Tibial artery (tissue), 4 donors: ENCODE results near the gene CRELD1.
"Not testable (repeated sequence)": the region's sequence is repeated elsewhere in the genome, so short reads cannot be mapped to it uniquely, and the experiment has no call there.

Experiments
- DNase-seq, 2 donors: peaks; one replicate each; pipeline ENCODE4 v3.0.0-alpha.2; 2019
- H3K27ac ChIP-seq, 2 donors: fragments of 200-600 bp; sonication (generic) in 1 of 2; 1 replicate in 1 of 2; 2 replicates in 1 of 2; pipeline ENCODE4 v1.5.1; 2018 to 2019; ENCODE audit warnings: mild to moderate bottlenecking in 1 of 2
- H3K27me3 ChIP-seq, 2 donors: fragments of 200-600 bp; sonication (generic) in 1 of 2; one replicate each; pipeline versions ENCODE4 v1.5.1 to v1.6.0; 2016 to 2019
- H3K36me3 ChIP-seq, 3 donors: fragments of 200-600 bp; sonication (generic) in 2 of 3; one replicate each; pipeline ENCODE4 v1.5.1; 2016 to 2019; ENCODE audit warnings: mild to moderate bottlenecking in 2 of 3
- H3K4me1 ChIP-seq, 4 donors: fragments of 200-600 bp; sonication (generic) in 2 of 4; 1 replicate in 3 of 4; 2 replicates in 1 of 4; pipeline ENCODE4 v1.5.1; 2016 to 2019
- H3K4me3 ChIP-seq, 2 donors: fragments of 200-600 bp; sonication (generic) in 1 of 2; 1 replicate in 1 of 2; 2 replicates in 1 of 2; pipeline ENCODE4 v1.5.1; 2018 to 2019; ENCODE audit warnings: mild to moderate bottlenecking in 2 of 2
- H3K9me3 ChIP-seq, 3 donors: fragments of 200-600 bp; sonication (generic) in 1 of 3; one replicate each; pipeline ENCODE4 v1.5.1; 2016 to 2019
- intact Hi-C: fragments of 100-400 bp; cut with DNase I; formaldehyde crosslinking; loops from one replicate; pipeline ENCODE4 v1.15.0; 2023; ENCODE audit warnings: low total_unique reads
- TF ChIP-seq, protein P1 (sequence below), 2 experiments: fragments of 200-600 bp in 1 of 2; fragments of 450-650 bp in 1 of 2; IDR thresholded peaks; one replicate each; pipeline ENCODE4 v1.5.1; 2017 to 2019; ENCODE audit warnings: antibody characterized with exemption in 2 of 2, mild to moderate bottlenecking in 1 of 2, moderate library complexity in 1 of 2

The CRELD1 gene

DNA sequence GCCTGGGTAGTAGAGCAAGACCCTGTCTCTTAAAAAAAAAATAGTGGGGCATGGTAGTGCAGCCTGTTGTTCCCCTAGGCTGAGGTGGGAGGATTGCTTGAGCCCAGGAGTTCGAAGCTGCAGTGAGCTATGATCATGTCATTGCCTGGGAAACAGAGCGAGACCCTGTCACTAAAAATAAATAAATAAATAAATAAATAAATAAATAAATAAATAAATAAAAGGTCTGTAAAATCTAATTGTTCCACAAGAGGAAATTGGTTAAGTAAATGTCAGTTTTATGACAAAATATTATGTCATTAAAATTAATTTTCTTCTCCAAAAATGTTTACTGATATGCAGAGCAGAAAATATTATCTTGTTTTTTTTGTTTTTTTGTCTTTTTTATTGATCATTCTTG, 5.3 kb downstream of the CRELD1 start:
- H3K27me3 ChIP-seq, result no peaks in the 10 kb centered on the region
- peaks cover 6 to 61% (median 29%) of the 10 kb centered on the region in 3 donors for H3K36me3 ChIP-seq
- DNase-seq, result no peak
- H3K9me3 ChIP-seq, result no peaks in the 10 kb centered on the region
- TF ChIP-seq, protein P1, sequence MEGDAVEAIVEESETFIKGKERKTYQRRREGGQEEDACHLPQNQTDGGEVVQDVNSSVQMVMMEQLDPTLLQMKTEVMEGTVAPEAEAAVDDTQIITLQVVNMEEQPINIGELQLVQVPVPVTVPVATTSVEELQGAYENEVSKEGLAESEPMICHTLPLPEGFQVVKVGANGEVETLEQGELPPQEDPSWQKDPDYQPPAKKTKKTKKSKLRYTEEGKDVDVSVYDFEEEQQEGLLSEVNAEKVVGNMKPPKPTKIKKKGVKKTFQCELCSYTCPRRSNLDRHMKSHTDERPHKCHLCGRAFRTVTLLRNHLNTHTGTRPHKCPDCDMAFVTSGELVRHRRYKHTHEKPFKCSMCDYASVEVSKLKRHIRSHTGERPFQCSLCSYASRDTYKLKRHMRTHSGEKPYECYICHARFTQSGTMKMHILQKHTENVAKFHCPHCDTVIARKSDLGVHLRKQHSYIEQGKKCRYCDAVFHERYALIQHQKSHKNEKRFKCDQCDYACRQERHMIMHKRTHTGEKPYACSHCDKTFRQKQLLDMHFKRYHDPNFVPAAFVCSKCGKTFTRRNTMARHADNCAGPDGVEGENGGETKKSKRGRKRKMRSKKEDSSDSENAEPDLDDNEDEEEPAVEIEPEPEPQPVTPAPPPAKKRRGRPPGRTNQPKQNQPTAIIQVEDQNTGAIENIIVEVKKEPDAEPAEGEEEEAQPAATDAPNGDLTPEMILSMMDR (IDR thresholded peaks at IDR 0.05), result no peak
- H3K4me1 ChIP-seq, result peaks cover 4 to 23% (median 19%) of the 10 kb centered on the region in 4 donors
- no peak overlapping the region for H3K4me3 ChIP-seq
- intact Hi-C loops, result no loop called here
- no peak overlapping the region for H3K27ac ChIP-seq

DNA sequence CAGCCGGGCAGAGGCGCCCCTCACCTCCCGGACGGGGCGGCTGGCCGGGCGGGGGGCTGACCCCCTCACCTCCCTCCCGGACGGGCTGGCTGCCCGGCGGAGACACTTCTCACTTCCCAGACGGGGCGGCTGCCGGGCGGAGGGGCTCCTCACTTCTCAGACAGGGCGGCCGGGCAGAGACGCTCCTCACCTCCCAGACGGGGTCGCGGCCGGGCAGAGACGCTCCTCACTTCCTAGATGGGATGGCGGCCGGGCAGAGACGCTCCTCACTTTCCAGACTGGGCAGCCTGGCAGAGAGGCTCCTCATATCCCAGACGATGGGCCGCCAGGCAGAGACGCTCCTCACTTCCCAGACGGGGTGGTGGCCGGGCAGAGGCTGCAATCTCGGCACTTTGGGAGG, 6.3 kb downstream of the CRELD1 start:
- peaks cover 6 to 69% (median 36%) of the 10 kb centered on the region in 3 donors for H3K36me3 ChIP-seq
- intact Hi-C loops, result loop anchor here (10.0 kb wide), 2 partner anchors 75 to 95 kb away; partner anchors contain the start of gene RPUSD3

DNA sequence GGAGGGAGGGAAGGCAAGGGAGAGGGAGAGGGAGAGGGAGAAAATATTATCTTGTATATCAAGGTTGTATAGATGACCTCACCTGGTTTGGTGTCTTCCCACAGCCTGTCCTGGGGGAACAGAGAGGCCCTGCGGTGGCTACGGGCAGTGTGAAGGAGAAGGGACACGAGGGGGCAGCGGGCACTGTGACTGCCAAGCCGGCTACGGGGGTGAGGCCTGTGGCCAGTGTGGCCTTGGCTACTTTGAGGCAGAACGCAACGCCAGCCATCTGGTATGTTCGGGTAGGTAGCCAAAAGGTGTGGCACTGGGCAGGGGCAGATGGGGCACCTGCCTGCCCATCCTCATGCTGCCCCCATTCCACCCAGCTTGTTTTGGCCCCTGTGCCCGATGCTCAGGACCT, 7.1 kb downstream of the CRELD1 start:
- peaks cover 6 to 66% (median 36%) of the 10 kb centered on the region in 3 donors for H3K36me3 ChIP-seq
- intact Hi-C loops, result loop anchor here (10.0 kb wide), 2 partner anchors 74 to 96 kb away; partner anchors contain the start of gene RPUSD3
- TF ChIP-seq, protein P1 (IDR thresholded peaks at IDR 0.05), result no peak

More for the DNA sequence above, 6.3 kb downstream of the CRELD1 start:
- not testable (repeated sequence) for DNase-seq, H3K27me3 ChIP-seq, H3K27ac ChIP-seq, H3K4me3 ChIP-seq, H3K9me3 ChIP-seq
- H3K4me1 ChIP-seq, result peaks cover under 1 to 15% (median 10%) of the 10 kb centered on the region in 4 donors

DNA sequence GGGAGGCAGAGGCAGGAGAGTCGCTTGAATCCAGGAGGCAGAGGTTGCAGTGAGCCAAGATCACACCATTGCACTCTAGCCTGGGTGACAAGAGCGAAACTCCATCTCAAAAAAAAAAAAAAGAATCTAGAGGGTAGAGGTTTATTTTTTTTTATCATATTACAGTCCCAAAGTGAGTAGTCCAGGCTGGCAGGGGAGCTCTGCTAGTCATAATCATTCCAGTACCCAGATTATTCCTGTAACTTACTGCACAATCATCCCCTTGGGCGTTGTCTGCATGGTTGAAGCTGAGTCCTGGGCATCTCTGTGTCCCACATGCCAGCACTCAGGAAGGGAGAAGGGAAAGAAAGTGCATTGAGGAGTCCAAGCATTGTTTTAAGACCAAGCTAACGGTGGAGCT, 8.5 kb downstream of the CRELD1 start:
- Histone ChIP-seq H3K27me3 (no peaks in the 10 kb centered on the region), H3K9me3 (no peaks in the 10 kb centered on the region), H3K4me1 (peaks cover 0 to 9% (median 4%) of the 10 kb centered on the region in 4 donors), H3K36me3 (peaks cover 6 to 56% (median 29%) of the 10 kb centered on the region in 3 donors), H3K27ac (no peak overlapping the region), H3K4me3 (no peak overlapping the region)
- no peak for DNase-seq
- TF ChIP-seq, protein P1 (IDR thresholded peaks at IDR 0.05), result no peak
- intact Hi-C loops, result loop anchor here (10.0 kb wide), 2 partner anchors 73 to 97 kb away; partner anchors contain the start of gene RPUSD3

More for the DNA sequence above, 7.1 kb downstream of the CRELD1 start:
- no peak overlapping the region for H3K4me3 ChIP-seq
- H3K9me3 ChIP-seq, result no peaks in the 10 kb centered on the region
- no peak overlapping the region for H3K27ac ChIP-seq
- no peak for DNase-seq
- H3K27me3 ChIP-seq, result no peaks in the 10 kb centered on the region
- H3K4me1 ChIP-seq, result peaks cover 0 to 8% (median 6%) of the 10 kb centered on the region in 4 donors

DNA sequence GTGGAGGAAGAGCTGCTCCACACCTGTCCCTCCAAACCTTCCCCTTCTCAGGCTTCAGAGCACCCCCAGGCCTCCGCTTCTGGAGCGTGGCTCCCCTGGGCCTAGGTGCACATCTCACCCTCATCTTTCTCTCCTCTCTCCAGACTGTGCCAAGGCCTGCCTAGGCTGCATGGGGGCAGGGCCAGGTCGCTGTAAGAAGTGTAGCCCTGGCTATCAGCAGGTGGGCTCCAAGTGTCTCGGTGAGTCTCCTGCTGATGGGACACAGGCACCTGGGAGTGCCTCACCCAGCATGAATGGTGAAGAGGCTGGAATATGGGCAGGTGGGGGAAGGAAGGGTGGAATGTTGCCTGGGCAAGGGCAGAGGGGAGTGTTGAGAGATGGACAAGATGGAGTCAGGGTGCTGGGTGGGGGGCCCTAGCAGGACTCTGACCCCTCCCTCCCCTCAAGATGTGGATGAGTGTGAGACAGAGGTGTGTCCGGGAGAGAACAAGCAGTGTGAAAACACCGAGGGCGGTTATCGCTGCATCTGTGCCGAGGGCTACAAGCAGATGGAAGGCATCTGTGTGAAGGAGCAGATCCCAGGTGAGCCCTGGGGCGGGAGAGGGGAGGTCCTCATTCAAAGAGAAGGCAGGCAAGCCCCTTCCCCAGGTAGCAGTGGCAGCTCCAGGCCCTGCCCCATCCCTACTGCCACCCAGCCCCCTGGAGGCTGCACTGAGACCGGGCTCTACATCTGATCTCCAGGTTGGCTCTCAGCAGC, 9.5 kb downstream of the CRELD1 start:
- no peaks in the 10 kb centered on the region for H3K27me3 ChIP-seq
- peaks cover 0 to 18% (median 12%) of the 10 kb centered on the region in 4 donors for H3K4me1 ChIP-seq
- H3K27ac ChIP-seq, result no peak overlapping the region
- H3K4me3 ChIP-seq, result no peak overlapping the region
- TF ChIP-seq, protein P1 (IDR thresholded peaks at IDR 0.05), result no peak
- DNase-seq, result no peak
- peaks cover 0 to 47% (median 20%) of the 10 kb centered on the region in 3 donors for H3K36me3 ChIP-seq
- H3K9me3 ChIP-seq, result no peaks in the 10 kb centered on the region
- intact Hi-C loops, result loop anchor here (10.0 kb wide), 2 partner anchors 72 to 98 kb away; partner anchors contain the start of gene RPUSD3

DNA sequence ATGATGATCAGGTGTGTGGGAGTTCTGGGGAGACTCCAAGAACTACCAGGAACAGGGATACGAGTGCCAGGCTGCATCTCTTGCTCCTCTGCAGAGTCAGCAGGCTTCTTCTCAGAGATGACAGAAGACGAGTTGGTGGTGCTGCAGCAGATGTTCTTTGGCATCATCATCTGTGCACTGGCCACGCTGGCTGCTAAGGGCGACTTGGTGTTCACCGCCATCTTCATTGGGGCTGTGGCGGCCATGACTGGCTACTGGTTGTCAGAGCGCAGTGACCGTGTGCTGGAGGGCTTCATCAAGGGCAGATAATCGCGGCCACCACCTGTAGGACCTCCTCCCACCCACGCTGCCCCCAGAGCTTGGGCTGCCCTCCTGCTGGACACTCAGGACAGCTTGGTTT, 10.6 kb downstream of the CRELD1 start:
- intact Hi-C loops, result loop anchor here (10.0 kb wide), 2 partner anchors 71 to 99 kb away; partner anchors contain the start of gene RPUSD3
- H3K27me3 ChIP-seq, result no peaks in the 10 kb centered on the region
- TF ChIP-seq, protein P1 (IDR thresholded peaks at IDR 0.05), result no peak
- DNase-seq, result no peak
- H3K27ac ChIP-seq, result no peak overlapping the region
- no peaks in the 10 kb centered on the region for H3K9me3 ChIP-seq
- H3K4me1 ChIP-seq, result peaks cover 0 to 19% (median 12%) of the 10 kb centered on the region in 4 donors
- peaks cover 0 to 46% (median 18%) of the 10 kb centered on the region in 3 donors for H3K36me3 ChIP-seq
- H3K4me3 ChIP-seq, result no peak overlapping the region
